Ramos (cell line): Measurements from ENCODE around the gene B3GALT5.
"Not testable (repeated sequence)": the region's sequence is repeated elsewhere in the genome, so short reads cannot be mapped to it uniquely, and the experiment has no call there.

ENCODE experiments used
- in situ Hi-C: fragments of 300-500 bp; cut with MboI; formaldehyde crosslinking; loops from one replicate; pipeline ENCODE4 v1.14.3; 2022; ENCODE audit warnings: low sequenced_read_pairs; ENCODE audit not compliant: unreplicated experiment

The B3GALT5 gene

GRCh38 chr21:39612233-39613040 is at the start of gene B3GALT5:
TSS of gene B3GALT5 (plus strand) at chr21:39612940. CDS start at chr21:39660560, 47,620 bp downstream.
- in situ Hi-C loops: no loop called here

GRCh38 chr21:39564200-39564599 is 48.5 kb upstream of the B3GALT5 start:
- in situ Hi-C loops: no loop called here

- in situ Hi-C loops: no loop called here
Measured at GRCh38 chr21:39567180-39567972, 45.4 kb upstream of the B3GALT5 start.

- in situ Hi-C loops: no loop called here
Measured at GRCh38 chr21:39568361-39568760, 44.4 kb upstream of the B3GALT5 start.

GRCh38 chr21:39575775-39576174 is 37.0 kb upstream of the B3GALT5 start:
- in situ Hi-C loops: no loop called here

- in situ Hi-C loops: no loop called here
Measured at GRCh38 chr21:39576518-39577128, 36.1 kb upstream of the B3GALT5 start.

- in situ Hi-C loops: no loop called here
Measured at GRCh38 chr21:39579734-39580332, 32.9 kb upstream of the B3GALT5 start.

- in situ Hi-C loops: no loop called here
Measured at GRCh38 chr21:39580744-39581143, 32.0 kb upstream of the B3GALT5 start.

GRCh38 chr21:39581414-39581813 is 31.3 kb upstream of the B3GALT5 start:
- in situ Hi-C loops: no loop called here

GRCh38 chr21:39582749-39583148 is 30.0 kb upstream of the B3GALT5 start:
- in situ Hi-C loops: no loop called here

- in situ Hi-C loops: not testable (repeated sequence)
Measured at GRCh38 chr21:39583586-39583985, 29.2 kb upstream of the B3GALT5 start.

GRCh38 chr21:39587376-39587775 is 25.4 kb upstream of the B3GALT5 start:
- in situ Hi-C loops: no loop called here

GRCh38 chr21:39588884-39589283 is 23.9 kb upstream of the B3GALT5 start:
- in situ Hi-C loops: no loop called here

- in situ Hi-C loops: no loop called here
Measured at GRCh38 chr21:39593522-39593921, 19.2 kb upstream of the B3GALT5 start.

- in situ Hi-C loops: no loop called here
Measured at GRCh38 chr21:39595465-39595864, 17.3 kb upstream of the B3GALT5 start.

- in situ Hi-C loops: no loop called here
Measured at GRCh38 chr21:39597595-39597994, 15.1 kb upstream of the B3GALT5 start.

GRCh38 chr21:39599191-39599970 is 13.4 kb upstream of the B3GALT5 start:
- in situ Hi-C loops: no loop called here

- in situ Hi-C loops: no loop called here
Measured at GRCh38 chr21:39601187-39601928, 11.4 kb upstream of the B3GALT5 start.

- in situ Hi-C loops: no loop called here
Measured at GRCh38 chr21:39602076-39602689, 10.6 kb upstream of the B3GALT5 start.
